ENCODE data around the gene RASL11A.

The RASL11A gene

GRCh38 chr13:27261396-27261795 is 9.2 kb upstream of the RASL11A start:
- no peak for TF ChIP-seq CTCF (IDR thresholded peaks at IDR 0.05; ENCODE audit: insufficient read depth, low read length, poor library complexity, severe bottlenecking)
- Histone ChIP-seq H3K4me3 (replicated peaks; ENCODE audit: low read depth, low read length) (no peak overlapping the region), H3K36me3 (ENCODE audit: control insufficient read depth, insufficient read depth, low read length) (peaks cover 8% of the 10 kb centered on the region), H3K27me3 (replicated peaks; ENCODE audit: control insufficient read depth, insufficient read depth, low read length) (no peaks in the 10 kb centered on the region)
- no peak for DNase-seq (ENCODE audit: extremely low read depth, insufficient read length)

GRCh38 chr13:27263438-27263837 is 7.2 kb upstream of the RASL11A start:
- TF ChIP-seq CTCF (IDR thresholded peaks at IDR 0.05; ENCODE audit: insufficient read depth, low read length, poor library complexity, severe bottlenecking) = no peak
- Histone ChIP-seq H3K27me3 (replicated peaks; ENCODE audit: control insufficient read depth, insufficient read depth, low read length) (no peaks in the 10 kb centered on the region), H3K36me3 (ENCODE audit: control insufficient read depth, insufficient read depth, low read length) (no peaks in the 10 kb centered on the region; the same call in 1 of the 2 replicates), H3K4me3 (replicated peaks; ENCODE audit: low read depth, low read length) (no peak overlapping the region)
- DNase-seq (ENCODE audit: extremely low read depth, insufficient read length) = no peak

- no peak for DNase-seq (ENCODE audit: extremely low read depth, insufficient read length)
- TF ChIP-seq CTCF (IDR thresholded peaks at IDR 0.05; ENCODE audit: insufficient read depth, low read length, poor library complexity, severe bottlenecking) = no peak
- H3K27me3 ChIP-seq (replicated peaks; ENCODE audit: control insufficient read depth, insufficient read depth, low read length) = no peaks in the 10 kb centered on the region
- H3K4me3 ChIP-seq (replicated peaks; ENCODE audit: low read depth, low read length) = no peak overlapping the region
- no peaks in the 10 kb centered on the region; the same call in 1 of the 2 replicates for H3K36me3 ChIP-seq (ENCODE audit: control insufficient read depth, insufficient read depth, low read length)
Observed at GRCh38 chr13:27264181-27264580, 6.4 kb upstream of the RASL11A start.

GRCh38 chr13:27264648-27265047 is 6.0 kb upstream of the RASL11A start:
- H3K27me3 ChIP-seq (replicated peaks; ENCODE audit: control insufficient read depth, insufficient read depth, low read length) = no peaks in the 10 kb centered on the region

DNA sequence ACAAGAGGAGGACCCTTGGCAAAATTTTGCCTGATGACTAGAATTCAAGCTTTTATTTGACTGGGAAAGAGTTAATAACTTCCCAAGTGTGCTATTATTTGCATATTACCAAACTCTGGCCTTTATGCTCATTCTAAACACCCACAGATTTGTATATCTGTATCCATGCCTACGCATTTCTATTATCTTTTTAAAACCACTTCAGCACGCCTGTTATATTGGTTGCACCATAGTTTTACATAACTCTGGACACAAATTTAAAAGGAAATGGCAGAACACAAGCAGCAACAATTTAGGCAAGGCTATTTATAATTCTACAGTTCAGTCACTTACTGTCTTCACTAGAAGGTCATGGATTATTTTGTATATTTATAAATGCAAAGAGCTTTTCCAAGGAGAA is 3.7 kb upstream of the RASL11A start:
- no peaks in the 10 kb centered on the region for H3K27me3 ChIP-seq (replicated peaks; ENCODE audit: control insufficient read depth, insufficient read depth, low read length)
- no peak for TF ChIP-seq CTCF (IDR thresholded peaks at IDR 0.05; ENCODE audit: insufficient read depth, low read length, poor library complexity, severe bottlenecking)
- no peaks in the 10 kb centered on the region; the same call in 1 of the 2 replicates for H3K36me3 ChIP-seq (ENCODE audit: control insufficient read depth, insufficient read depth, low read length)
- H3K4me3 ChIP-seq (replicated peaks; ENCODE audit: low read depth, low read length) = no peak overlapping the region
- no peak for DNase-seq (ENCODE audit: extremely low read depth, insufficient read length)

More at GRCh38 chr13:27264648-27265047, 6.0 kb upstream of the RASL11A start:
- no peak for DNase-seq (ENCODE audit: extremely low read depth, insufficient read length)
- H3K36me3 ChIP-seq (ENCODE audit: control insufficient read depth, insufficient read depth, low read length) = no peaks in the 10 kb centered on the region; the same call in 1 of the 2 replicates
- TF ChIP-seq CTCF (IDR thresholded peaks at IDR 0.05; ENCODE audit: insufficient read depth, low read length, poor library complexity, severe bottlenecking) = no peak
- H3K4me3 ChIP-seq (replicated peaks; ENCODE audit: low read depth, low read length) = no peak overlapping the region

GRCh38 chr13:27267596-27267995 is 3.0 kb upstream of the RASL11A start:
- Histone ChIP-seq H3K27me3 (replicated peaks; ENCODE audit: control insufficient read depth, insufficient read depth, low read length) (no peaks in the 10 kb centered on the region), H3K36me3 (ENCODE audit: control insufficient read depth, insufficient read depth, low read length) (no peaks in the 10 kb centered on the region), H3K4me3 (replicated peaks; ENCODE audit: low read depth, low read length) (no peak overlapping the region)
- no peak for TF ChIP-seq CTCF (IDR thresholded peaks at IDR 0.05; ENCODE audit: insufficient read depth, low read length, poor library complexity, severe bottlenecking)
- DNase-seq (ENCODE audit: extremely low read depth, insufficient read length) = no peak

All from GM06990 (cell line).